ENCODE data around the gene BSCL2.
"Not testable (repeated sequence)": the region's sequence is repeated elsewhere in the genome, so short reads cannot be mapped to it uniquely, and the experiment has no call there.

The BSCL2 gene

DNA sequence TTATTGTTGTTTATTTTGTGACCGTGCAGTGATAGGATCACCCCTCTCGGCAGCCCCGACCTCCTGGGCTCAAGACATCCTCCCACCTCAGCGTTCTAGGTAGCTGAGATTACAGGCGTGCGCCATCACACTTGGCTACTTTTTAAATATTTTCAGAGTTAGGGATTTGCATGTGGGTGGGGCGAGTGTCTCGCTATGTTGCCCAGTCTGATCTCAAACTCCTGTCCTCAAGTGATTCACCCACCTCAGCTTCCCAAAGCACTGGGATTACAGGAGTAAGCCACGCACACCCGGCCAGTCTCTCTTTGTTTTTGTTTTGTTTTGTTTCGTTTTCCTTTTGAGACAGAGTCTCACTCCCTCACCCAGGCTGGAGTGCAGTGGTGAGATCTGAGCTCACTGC is 52.9 kb downstream of the BSCL2 start:
- H3K36me3 ChIP-seq (ENCODE audit: control insufficient read depth, insufficient read depth, low read length): peaks cover 8% of the 10 kb centered on the region
- H3K9me3 ChIP-seq (ENCODE audit: control insufficient read depth, low read length): no peaks in the 10 kb centered on the region
- no peaks in the 10 kb centered on the region for H3K4me1 ChIP-seq (ENCODE audit: control insufficient read depth, insufficient read depth, low read length, poor library complexity, severe bottlenecking)
- H3K4me3 ChIP-seq (ENCODE audit: extremely low read depth, insufficient read depth, low read length, poor library complexity, severe bottlenecking): no peak overlapping the region
- no peak overlapping the region for H3K27ac ChIP-seq (ENCODE audit: low read depth, low read length, severe bottlenecking)
- 90 to 96% methylated on average over 4 to 5 of the region's 11 CpGs for WGBS, 2 experiments (ENCODE audit: insufficient coverage in 2 of 2)

DNA sequence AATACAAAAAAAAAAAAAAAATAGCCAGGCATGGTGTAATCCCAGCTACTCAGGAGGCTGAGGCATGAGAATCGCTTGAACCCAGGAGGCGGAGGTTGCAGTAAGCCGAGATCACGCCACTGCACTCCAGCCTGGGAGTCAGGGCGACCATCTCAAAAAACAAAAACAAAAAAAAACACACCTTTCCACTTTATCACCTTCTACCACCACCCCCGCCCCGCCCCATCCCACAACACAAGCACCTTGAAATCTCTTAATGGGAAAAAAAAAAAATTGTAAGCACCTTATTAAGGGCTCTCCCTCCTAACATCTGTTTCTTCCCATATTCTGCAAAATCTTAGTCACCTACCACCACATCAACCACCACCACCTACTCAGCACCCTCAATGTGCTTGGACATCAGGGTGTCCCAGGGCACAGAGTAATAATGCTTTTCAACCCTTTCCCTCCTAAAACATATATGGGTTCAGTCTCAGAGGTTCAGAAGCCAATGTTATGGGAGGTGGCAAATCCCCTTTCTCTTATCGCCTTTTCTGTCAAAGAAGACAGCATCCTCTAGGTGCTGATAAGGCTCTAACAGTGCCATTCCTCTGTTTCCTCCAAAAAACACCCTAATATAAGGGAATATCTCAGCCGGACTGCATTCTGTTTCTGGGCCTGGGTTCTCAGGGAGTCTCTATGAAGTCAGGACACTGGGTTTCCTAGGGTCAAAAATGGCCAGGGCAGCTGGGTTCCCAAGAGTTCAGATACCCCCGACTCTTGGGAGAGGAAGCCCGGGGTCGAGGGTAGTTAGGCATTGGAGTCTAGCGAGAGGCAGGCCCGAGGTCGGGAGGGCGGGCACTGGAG is 54.8 kb downstream of the BSCL2 start:
- Histone ChIP-seq H3K4me3 (ENCODE audit: extremely low read depth, insufficient read depth, low read length, poor library complexity, severe bottlenecking) (peak overlapping the region; percentile 89), H3K27ac (ENCODE audit: low read depth, low read length, severe bottlenecking) (peak overlapping the region; percentile 65), H3K9me3 (ENCODE audit: control insufficient read depth, low read length) (no peaks in the 10 kb centered on the region), H3K36me3 (ENCODE audit: control insufficient read depth, insufficient read depth, low read length) (peaks cover 26% of the 10 kb centered on the region), H3K4me1 (ENCODE audit: control insufficient read depth, insufficient read depth, low read length, poor library complexity, severe bottlenecking) (peaks cover under 1% of the 10 kb centered on the region)
- WGBS, 2 experiments (ENCODE audit: insufficient coverage in 2 of 2): 37 to 38% methylated on average over 15 of the region's 16 CpGs

DNA sequence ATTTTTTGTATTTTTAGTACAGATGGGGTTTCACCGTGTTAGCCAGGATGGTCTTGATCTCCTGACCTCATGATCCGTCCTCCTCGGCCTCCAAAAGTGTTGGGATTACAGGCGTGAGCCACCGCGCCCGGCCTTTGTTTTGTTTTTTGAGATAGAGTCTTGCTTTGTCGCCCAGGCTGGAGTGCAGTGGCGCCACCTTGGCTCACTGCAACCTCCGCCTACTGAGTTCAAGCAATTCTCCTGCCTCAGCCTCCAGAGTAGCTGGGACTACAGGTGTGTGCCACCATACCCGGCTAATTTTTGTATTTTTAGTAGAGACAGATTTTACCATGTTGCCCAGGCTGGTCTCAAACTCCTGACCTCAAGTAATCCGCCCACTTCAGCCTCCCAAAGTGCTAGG is 56.9 kb downstream of the BSCL2 start:
- H3K4me3 ChIP-seq (ENCODE audit: extremely low read depth, insufficient read depth, low read length, poor library complexity, severe bottlenecking); H3K27ac ChIP-seq (ENCODE audit: low read depth, low read length, severe bottlenecking); H3K4me1 ChIP-seq (ENCODE audit: control insufficient read depth, insufficient read depth, low read length, poor library complexity, severe bottlenecking); H3K9me3 ChIP-seq (ENCODE audit: control insufficient read depth, low read length): not testable (repeated sequence)
- peaks cover 26% of the 10 kb centered on the region for H3K36me3 ChIP-seq (ENCODE audit: control insufficient read depth, insufficient read depth, low read length)
- 96% methylated on average over 8 to 12 of the region's 12 CpGs for WGBS, 2 experiments (ENCODE audit: insufficient coverage in 2 of 2)

DNA sequence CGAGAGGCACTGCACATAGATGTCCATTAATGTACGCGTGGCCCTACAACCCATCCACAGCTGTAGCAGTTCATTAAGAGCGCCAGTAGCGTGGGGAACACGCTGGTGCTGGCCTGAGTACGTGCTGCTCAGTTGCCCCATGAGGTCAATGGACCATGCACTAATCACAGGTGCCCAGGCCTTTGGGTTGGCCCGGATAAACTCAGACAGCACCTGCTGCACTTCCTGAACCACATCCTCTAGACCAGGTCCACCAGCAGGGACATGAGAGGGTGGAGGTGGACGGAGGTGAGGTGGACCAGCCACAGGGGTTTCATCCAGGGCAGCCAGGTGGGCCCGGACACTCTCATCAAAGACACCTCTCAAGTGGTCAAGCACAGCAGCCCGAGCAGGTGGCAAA is 57.7 kb downstream of the BSCL2 start:
- WGBS, 2 experiments (ENCODE audit: insufficient coverage in 2 of 2): 96 to 97% methylated on average over 10 to 11 of the region's 11 CpGs
- peaks cover 33% of the 10 kb centered on the region for H3K36me3 ChIP-seq (ENCODE audit: control insufficient read depth, insufficient read depth, low read length)
- H3K27ac ChIP-seq (ENCODE audit: low read depth, low read length, severe bottlenecking): no peak overlapping the region
- H3K9me3 ChIP-seq (ENCODE audit: control insufficient read depth, low read length): no peaks in the 10 kb centered on the region
- peaks cover 8% of the 10 kb centered on the region for H3K4me1 ChIP-seq (ENCODE audit: control insufficient read depth, insufficient read depth, low read length, poor library complexity, severe bottlenecking)
- no peak overlapping the region for H3K4me3 ChIP-seq (ENCODE audit: extremely low read depth, insufficient read depth, low read length, poor library complexity, severe bottlenecking)

DNA sequence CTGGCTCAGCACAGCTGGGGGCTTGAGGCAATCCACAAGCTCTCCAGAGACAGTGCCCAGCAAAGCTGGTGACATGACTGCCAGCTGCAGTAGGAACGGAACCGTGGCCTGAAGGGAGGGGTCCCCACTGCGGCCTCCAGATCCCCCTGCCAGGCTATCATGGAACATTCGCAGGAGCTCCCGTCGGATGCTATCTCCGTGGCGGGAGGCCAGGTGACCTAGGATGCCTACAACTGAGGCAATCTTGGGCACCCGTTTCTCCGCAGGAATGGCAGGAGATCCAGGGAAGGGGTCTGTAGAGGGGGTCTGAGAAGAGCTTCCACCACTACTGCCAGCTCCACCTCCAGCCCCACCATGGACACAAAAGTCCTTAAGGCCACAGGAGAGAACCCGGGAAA is 58.3 kb downstream of the BSCL2 start:
- H3K4me1 ChIP-seq (ENCODE audit: control insufficient read depth, insufficient read depth, low read length, poor library complexity, severe bottlenecking): peaks cover 8% of the 10 kb centered on the region
- H3K4me3 ChIP-seq (ENCODE audit: extremely low read depth, insufficient read depth, low read length, poor library complexity, severe bottlenecking): no peak overlapping the region
- H3K36me3 ChIP-seq (ENCODE audit: control insufficient read depth, insufficient read depth, low read length): peaks cover 38% of the 10 kb centered on the region
- H3K9me3 ChIP-seq (ENCODE audit: control insufficient read depth, low read length): no peaks in the 10 kb centered on the region
- H3K27ac ChIP-seq (ENCODE audit: low read depth, low read length, severe bottlenecking): no peak overlapping the region
- 95 to 99% methylated on average over 9 to 11 of the region's 11 CpGs for WGBS, 2 experiments (ENCODE audit: insufficient coverage in 2 of 2)

DNA sequence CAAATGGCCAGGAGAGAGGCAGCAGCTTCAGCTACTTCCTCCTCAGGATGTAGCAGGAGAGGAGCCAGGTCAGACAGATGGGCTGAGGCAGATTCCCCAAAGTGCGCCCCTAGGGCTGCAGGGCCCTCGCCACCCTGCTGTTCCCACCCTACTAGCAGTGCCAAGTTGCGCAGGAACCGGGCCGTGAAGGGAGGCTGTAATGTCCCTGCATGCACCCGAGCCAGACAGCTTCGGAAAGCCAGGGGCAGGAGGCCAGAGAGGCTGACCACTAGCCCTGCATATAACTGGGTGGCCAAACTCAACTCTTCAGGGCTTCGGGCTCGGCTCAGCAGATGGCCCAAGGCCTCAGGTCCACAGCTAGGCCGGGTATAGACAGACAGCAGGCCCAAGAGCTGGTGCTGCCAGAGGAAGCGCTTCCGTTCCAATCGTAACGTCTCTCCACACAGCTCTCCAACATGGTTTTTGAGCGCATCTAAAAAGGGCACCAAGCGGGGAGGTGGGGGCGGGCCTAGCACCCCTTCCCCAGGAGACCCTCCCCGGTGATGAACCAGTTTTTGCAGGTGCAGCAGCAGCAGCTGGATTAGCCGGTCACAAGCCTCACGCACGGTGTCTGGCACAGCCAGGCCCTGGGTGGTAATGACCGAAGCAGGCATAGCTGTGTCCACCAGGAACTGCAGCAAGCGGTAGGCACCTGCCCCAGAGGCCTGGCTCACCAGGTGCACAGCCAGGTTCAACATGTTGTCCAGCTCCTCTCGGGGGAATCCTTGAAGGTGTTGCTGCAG is 58.8 kb downstream of the BSCL2 start:
- H3K27ac ChIP-seq (ENCODE audit: low read depth, low read length, severe bottlenecking): no peak overlapping the region
- peaks cover 8% of the 10 kb centered on the region for H3K4me1 ChIP-seq (ENCODE audit: control insufficient read depth, insufficient read depth, low read length, poor library complexity, severe bottlenecking)
- H3K4me3 ChIP-seq (ENCODE audit: extremely low read depth, insufficient read depth, low read length, poor library complexity, severe bottlenecking): no peak overlapping the region
- no peaks in the 10 kb centered on the region for H3K9me3 ChIP-seq (ENCODE audit: control insufficient read depth, low read length)
- 96 to 98% methylated on average over 24 of the region's 24 CpGs for WGBS, 2 experiments (ENCODE audit: insufficient coverage in 2 of 2)
- H3K36me3 ChIP-seq (ENCODE audit: control insufficient read depth, insufficient read depth, low read length): peaks cover 43% of the 10 kb centered on the region

DNA sequence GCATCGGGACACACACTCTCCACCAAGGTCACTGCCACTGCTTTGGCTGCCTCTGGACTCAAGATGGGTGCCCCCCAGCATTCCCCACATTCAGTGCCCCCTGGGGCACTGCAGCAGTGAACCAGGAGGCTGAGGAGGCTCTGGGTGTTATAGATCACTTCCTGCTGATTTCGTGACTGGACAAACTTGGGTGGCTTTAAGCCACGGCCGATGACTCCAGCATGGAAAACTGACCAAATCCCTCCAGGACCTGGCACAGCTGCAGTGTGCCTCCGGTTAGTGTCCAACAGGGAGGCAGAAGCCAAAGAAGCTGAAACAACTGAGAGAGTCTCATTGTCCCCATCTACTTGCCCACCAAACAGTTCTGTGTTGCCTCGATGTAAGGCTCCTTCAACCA is 59.6 kb downstream of the BSCL2 start:
- H3K9me3 ChIP-seq (ENCODE audit: control insufficient read depth, low read length): no peaks in the 10 kb centered on the region
- 95 to 100% methylated on average over 5 to 6 of the region's 6 CpGs for WGBS, 2 experiments (ENCODE audit: insufficient coverage in 2 of 2)
- H3K36me3 ChIP-seq (ENCODE audit: control insufficient read depth, insufficient read depth, low read length): peaks cover 50% of the 10 kb centered on the region
- H3K4me1 ChIP-seq (ENCODE audit: control insufficient read depth, insufficient read depth, low read length, poor library complexity, severe bottlenecking): peaks cover 8% of the 10 kb centered on the region
- H3K27ac ChIP-seq (ENCODE audit: low read depth, low read length, severe bottlenecking): no peak overlapping the region
- no peak overlapping the region for H3K4me3 ChIP-seq (ENCODE audit: extremely low read depth, insufficient read depth, low read length, poor library complexity, severe bottlenecking)

DNA sequence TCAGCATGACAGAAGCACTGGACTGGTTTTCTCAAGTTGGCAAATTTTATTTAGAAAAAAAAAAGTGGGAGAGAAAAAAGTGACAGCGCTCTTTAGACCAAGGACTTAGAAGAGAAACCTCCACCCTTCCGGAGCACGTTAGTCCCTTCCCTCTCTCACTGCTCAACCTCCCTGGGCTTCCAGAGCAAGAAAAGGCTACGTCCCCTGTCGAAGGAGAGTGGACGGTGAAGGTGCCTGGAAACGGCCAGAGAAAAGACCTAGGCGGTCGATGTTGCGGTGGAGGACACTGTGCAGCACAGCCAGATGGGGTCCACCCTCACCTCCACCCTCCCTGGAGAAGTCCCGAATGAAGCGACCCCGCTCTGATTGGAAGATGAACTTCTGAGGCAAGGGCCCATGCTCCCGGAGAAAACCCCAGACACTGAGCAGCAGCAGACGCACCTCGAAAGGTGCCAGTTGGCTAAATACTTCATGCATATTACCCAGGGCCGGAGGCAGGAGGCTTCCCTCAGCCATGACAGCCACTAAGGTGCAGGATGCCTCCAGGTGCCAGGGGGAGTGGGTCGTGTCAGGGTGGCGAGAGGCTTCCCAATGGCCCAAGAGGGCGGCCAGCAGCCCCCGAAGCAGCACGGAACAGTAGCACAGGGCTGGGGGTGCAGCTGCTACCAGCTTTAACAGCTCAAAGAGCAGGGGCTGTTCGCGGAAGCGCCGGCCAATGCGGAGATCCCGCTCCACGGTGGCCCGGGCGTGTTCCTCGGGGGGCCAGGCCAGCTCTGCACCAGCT is 60.2 kb downstream of the BSCL2 start:
- Histone ChIP-seq H3K4me1 (ENCODE audit: control insufficient read depth, insufficient read depth, low read length, poor library complexity, severe bottlenecking) (peaks cover 8% of the 10 kb centered on the region), H3K36me3 (ENCODE audit: control insufficient read depth, insufficient read depth, low read length) (peaks cover 54% of the 10 kb centered on the region), H3K27ac (ENCODE audit: low read depth, low read length, severe bottlenecking) (peak overlapping the region; percentile 13), H3K9me3 (ENCODE audit: control insufficient read depth, low read length) (no peaks in the 10 kb centered on the region), H3K4me3 (ENCODE audit: extremely low read depth, insufficient read depth, low read length, poor library complexity, severe bottlenecking) (peak overlapping the region; percentile 96)
- 79 to 84% methylated on average over 17 to 29 of the region's 32 CpGs for WGBS, 2 experiments (ENCODE audit: insufficient coverage in 2 of 2)

DNA sequence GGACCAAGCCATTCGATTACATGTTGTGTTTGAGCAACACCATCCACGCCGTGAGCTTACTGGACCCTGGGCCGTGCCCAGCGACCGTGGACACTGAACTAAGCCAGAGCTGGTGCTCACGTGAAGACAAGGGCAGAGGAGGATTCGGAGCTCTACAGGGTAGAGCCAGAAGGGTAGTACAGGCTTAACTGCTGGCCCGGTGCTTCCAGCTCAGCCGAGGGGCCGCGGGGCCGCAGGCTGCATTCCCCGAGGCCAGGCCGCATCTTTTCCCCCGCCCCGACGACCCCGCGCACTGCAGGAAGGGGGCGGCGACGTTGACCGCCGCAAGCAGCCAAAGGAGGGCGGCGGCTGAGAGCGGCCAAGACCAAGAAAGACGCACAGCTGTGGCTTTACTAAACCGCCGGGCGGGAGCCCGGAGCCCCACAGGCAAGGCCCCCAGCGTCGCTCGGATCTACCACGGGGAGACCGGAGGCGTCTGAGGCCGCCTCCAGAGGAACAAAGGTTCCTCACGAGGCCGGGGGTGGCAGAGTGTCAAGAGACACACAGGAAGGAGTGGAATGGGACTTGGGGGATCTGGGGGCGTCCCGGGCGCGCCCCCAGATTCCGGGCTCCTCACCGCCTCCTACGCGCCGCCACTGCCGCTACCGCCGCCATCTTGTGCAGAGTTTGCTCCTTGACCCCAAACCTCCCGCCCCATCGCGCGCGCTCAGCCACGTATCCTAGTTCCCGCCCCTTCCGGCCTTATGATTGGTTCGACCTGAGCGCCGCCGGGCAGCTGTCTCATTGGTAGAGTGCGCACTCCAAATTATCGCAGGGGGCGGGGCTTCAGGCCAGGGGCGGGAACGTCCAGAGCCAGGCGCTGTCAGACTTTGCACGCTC is 61.0 kb downstream of the BSCL2 start, which contains the start of gene GANAB:
Gene GANAB, minus strand, starts transcription at position 668 of the 879 bp plus-strand sequence. Its CDS starts 14 bp downstream, at position 654.
- WGBS, 2 experiments (ENCODE audit: insufficient coverage in 2 of 2): 0% methylated on average over 64 to 66 of the region's 73 CpGs
- H3K27ac ChIP-seq (ENCODE audit: low read depth, low read length, severe bottlenecking): peak within 1 kb of the TSS; percentile 98
- H3K9me3 ChIP-seq (ENCODE audit: control insufficient read depth, low read length): no peaks in the 10 kb centered on the region
- peaks cover 8% of the 10 kb centered on the region for H3K4me1 ChIP-seq (ENCODE audit: control insufficient read depth, insufficient read depth, low read length, poor library complexity, severe bottlenecking)
- H3K36me3 ChIP-seq (ENCODE audit: control insufficient read depth, insufficient read depth, low read length): peaks cover 58% of the 10 kb centered on the region
- peak within 1 kb of the TSS; percentile 96 for H3K4me3 ChIP-seq (ENCODE audit: extremely low read depth, insufficient read depth, low read length, poor library complexity, severe bottlenecking)

DNA sequence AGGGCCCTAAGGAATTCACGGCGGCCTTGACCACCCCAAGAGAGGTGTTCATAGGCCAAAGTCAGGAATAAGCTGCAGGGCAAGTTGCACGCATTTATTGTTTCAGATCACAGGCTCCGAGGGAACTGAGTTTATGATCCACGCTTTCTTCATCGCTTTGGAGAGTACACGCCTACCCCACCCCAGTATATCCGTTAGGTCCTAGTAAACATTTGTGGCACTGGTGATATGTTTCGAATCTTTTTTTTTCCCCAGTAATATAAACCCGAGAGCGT is 61.6 kb downstream of the BSCL2 start:
- H3K9me3 ChIP-seq (ENCODE audit: control insufficient read depth, low read length): no peaks in the 10 kb centered on the region
- peaks cover 8% of the 10 kb centered on the region for H3K4me1 ChIP-seq (ENCODE audit: control insufficient read depth, insufficient read depth, low read length, poor library complexity, severe bottlenecking)
- peak overlapping the region; percentile 96 for H3K4me3 ChIP-seq (ENCODE audit: extremely low read depth, insufficient read depth, low read length, poor library complexity, severe bottlenecking)
- WGBS, 2 experiments (ENCODE audit: insufficient coverage in 2 of 2): 33 to 40% methylated on average over 10 to 11 of the region's 11 CpGs
- H3K36me3 ChIP-seq (ENCODE audit: control insufficient read depth, insufficient read depth, low read length): peaks cover 63% of the 10 kb centered on the region
- H3K27ac ChIP-seq (ENCODE audit: low read depth, low read length, severe bottlenecking): peak overlapping the region; percentile 98

Measured in mesodermal cell (in vitro differentiated cells).